ENCODE measurements around the gene FAHD2A.

The FAHD2A gene

GRCh38 chr2:95361216-95361980, 41.1 kb upstream of the FAHD2A start:
- TF ChIP-seq YY1 (IDR thresholded peaks at IDR 0.05; ENCODE audit: low read depth): no peak
- TF ChIP-seq FOXM1 (IDR thresholded peaks at IDR 0.05; ENCODE audit: borderline replicate concordance, low read depth): no peak
- TF ChIP-seq RAD21 (IDR thresholded peaks at IDR 0.05; ENCODE audit: low read depth): no peak
- no peak for TF ChIP-seq ZBTB7A (IDR thresholded peaks at IDR 0.05; ENCODE audit: low read depth)
- no peak for TF ChIP-seq MAX (IDR thresholded peaks at IDR 0.05)
- no peak for TF ChIP-seq EGR1 (IDR thresholded peaks at IDR 0.05)
- no peak for TF ChIP-seq CREB1 (IDR thresholded peaks at IDR 0.05; ENCODE audit: low read depth)
- no peak for TF ChIP-seq EP300 (IDR thresholded peaks at IDR 0.05; ENCODE audit: borderline replicate concordance)
- no peak for TF ChIP-seq CEBPB (IDR thresholded peaks at IDR 0.05)
- no peak for TF ChIP-seq TCF12 (IDR thresholded peaks at IDR 0.05; ENCODE audit: low read depth)
- TF ChIP-seq NFIC (IDR thresholded peaks at IDR 0.05): no peak
- TF ChIP-seq USF1 (IDR thresholded peaks at IDR 0.05): no peak
- TF ChIP-seq TEAD4 (IDR thresholded peaks at IDR 0.05): no peak

GRCh38 chr2:95362486-95362885, 40.0 kb upstream of the FAHD2A start:
- TF ChIP-seq EP300 (IDR thresholded peaks at IDR 0.05; ENCODE audit: borderline replicate concordance): no peak
- no peak for TF ChIP-seq RAD21 (IDR thresholded peaks at IDR 0.05; ENCODE audit: low read depth)
- TF ChIP-seq TAF1 (IDR thresholded peaks at IDR 0.05; ENCODE audit: low read depth): no peak
- no peak for TF ChIP-seq USF1 (IDR thresholded peaks at IDR 0.05)
- TF ChIP-seq NFIC (IDR thresholded peaks at IDR 0.05): no peak
- TF ChIP-seq EGR1 (IDR thresholded peaks at IDR 0.05): no peak
- TF ChIP-seq ZBTB7A (IDR thresholded peaks at IDR 0.05; ENCODE audit: low read depth): no peak

GRCh38 chr2:95366514-95366913, 36.0 kb upstream of the FAHD2A start:
- no peak for TF ChIP-seq TAF1 (IDR thresholded peaks at IDR 0.05; ENCODE audit: low read depth)
- no peak for TF ChIP-seq TEAD4 (IDR thresholded peaks at IDR 0.05)
- no peak for TF ChIP-seq EGR1 (IDR thresholded peaks at IDR 0.05)
- TF ChIP-seq RAD21 (IDR thresholded peaks at IDR 0.05; ENCODE audit: low read depth): no peak
- TF ChIP-seq MAX (IDR thresholded peaks at IDR 0.05): no peak
- no peak for TF ChIP-seq NFIC (IDR thresholded peaks at IDR 0.05)

- TF ChIP-seq USF1 (IDR thresholded peaks at IDR 0.05) (no peak), REST (IDR thresholded peaks at IDR 0.05; ENCODE audit: low read depth) (no peak), NFIC (IDR thresholded peaks at IDR 0.05) (no peak), ZBTB7A (IDR thresholded peaks at IDR 0.05; ENCODE audit: low read depth) (no peak), EP300 (IDR thresholded peaks at IDR 0.05; ENCODE audit: borderline replicate concordance) (no peak), FOXM1 (IDR thresholded peaks at IDR 0.05; ENCODE audit: borderline replicate concordance, low read depth) (no peak), TAF1 (IDR thresholded peaks at IDR 0.05; ENCODE audit: low read depth) (no peak), EGR1 (IDR thresholded peaks at IDR 0.05) (no peak), YY1 (IDR thresholded peaks at IDR 0.05; ENCODE audit: low read depth) (no peak), CREB1 (IDR thresholded peaks at IDR 0.05; ENCODE audit: low read depth) (no peak), CEBPB (IDR thresholded peaks at IDR 0.05) (no peak), MAX (IDR thresholded peaks at IDR 0.05) (no peak), RAD21 (IDR thresholded peaks at IDR 0.05; ENCODE audit: low read depth) (no peak), TEAD4 (IDR thresholded peaks at IDR 0.05) (no peak), TCF12 (IDR thresholded peaks at IDR 0.05; ENCODE audit: low read depth) (no peak)
Measured at GRCh38 chr2:95372216-95372829, 30.2 kb upstream of the FAHD2A start.

GRCh38 chr2:95372845-95373244, 29.7 kb upstream of the FAHD2A start:
- TF ChIP-seq RAD21 (IDR thresholded peaks at IDR 0.05; ENCODE audit: low read depth) (no peak), EGR1 (IDR thresholded peaks at IDR 0.05) (no peak), TAF1 (IDR thresholded peaks at IDR 0.05; ENCODE audit: low read depth) (no peak), EP300 (IDR thresholded peaks at IDR 0.05; ENCODE audit: borderline replicate concordance) (no peak), YY1 (IDR thresholded peaks at IDR 0.05; ENCODE audit: low read depth) (no peak), TCF12 (IDR thresholded peaks at IDR 0.05; ENCODE audit: low read depth) (no peak), ZBTB7A (IDR thresholded peaks at IDR 0.05; ENCODE audit: low read depth) (no peak), FOXM1 (IDR thresholded peaks at IDR 0.05; ENCODE audit: borderline replicate concordance, low read depth) (no peak), TEAD4 (IDR thresholded peaks at IDR 0.05) (no peak), CEBPB (IDR thresholded peaks at IDR 0.05) (no peak), USF1 (IDR thresholded peaks at IDR 0.05) (no peak), REST (IDR thresholded peaks at IDR 0.05; ENCODE audit: low read depth) (no peak)

Data from Ishikawa (cell line).